B cell (primary cell): ENCODE data around the gene FRMPD4.

ENCODE experiments used
- CTCF ChIP-seq: fragments of 200-600 bp; IDR thresholded peaks from one replicate; pipeline ENCODE4 v1.8.0; 2022; ENCODE audit warnings: antibody characterized with exemption, mild to moderate bottlenecking
- EZH2 ChIP-seq: IDR thresholded peaks from 2 replicates; pipeline ENCODE4 v1.6.1; 2012; ENCODE audit warnings: borderline replicate concordance, low read depth, mild to moderate bottlenecking, moderate library complexity, low read length; ENCODE audit not compliant: insufficient read depth, poor library complexity, severe bottlenecking

GRCh38 chrX:12197030-12197429 lies 58.8 kb downstream of the FRMPD4 start:
- no peak for TF ChIP-seq CTCF
- TF ChIP-seq EZH2: no peak
